GM12891 (cell line): ENCODE measurements around the gene PRRX2.

Experiments used
- PAX5 ChIP-seq: IDR thresholded peaks from 2 replicates; pipeline ENCODE4 v1.6.1; 2011; ENCODE audit warnings: low read length, moderate library complexity, mild to moderate bottlenecking; ENCODE audit not compliant: insufficient read depth, severe bottlenecking
- POLR2A ChIP-seq: IDR thresholded peaks from 2 replicates; pipeline ENCODE4 v1.6.1; 2011; ENCODE audit warnings: low read depth, low read length, control low read depth
- POLR2AphosphoS5 ChIP-seq: IDR thresholded peaks from 2 replicates; pipeline ENCODE4 v1.6.1; 2011; ENCODE audit warnings: low read depth, low read length, control low read depth
- POU2F2 ChIP-seq: IDR thresholded peaks from 2 replicates; pipeline ENCODE4 v1.6.1; 2011; ENCODE audit warnings: low read depth, mild to moderate bottlenecking, control low read depth, low read length, moderate library complexity
- SPI1 ChIP-seq: IDR thresholded peaks from 2 replicates; pipeline ENCODE4 v1.6.1; 2011; ENCODE audit warnings: low read depth, low read length, control low read depth
- TAF1 ChIP-seq: IDR thresholded peaks from 2 replicates; pipeline ENCODE4 v1.6.1; 2011; ENCODE audit warnings: low read depth, low read length, control low read depth

DNA sequence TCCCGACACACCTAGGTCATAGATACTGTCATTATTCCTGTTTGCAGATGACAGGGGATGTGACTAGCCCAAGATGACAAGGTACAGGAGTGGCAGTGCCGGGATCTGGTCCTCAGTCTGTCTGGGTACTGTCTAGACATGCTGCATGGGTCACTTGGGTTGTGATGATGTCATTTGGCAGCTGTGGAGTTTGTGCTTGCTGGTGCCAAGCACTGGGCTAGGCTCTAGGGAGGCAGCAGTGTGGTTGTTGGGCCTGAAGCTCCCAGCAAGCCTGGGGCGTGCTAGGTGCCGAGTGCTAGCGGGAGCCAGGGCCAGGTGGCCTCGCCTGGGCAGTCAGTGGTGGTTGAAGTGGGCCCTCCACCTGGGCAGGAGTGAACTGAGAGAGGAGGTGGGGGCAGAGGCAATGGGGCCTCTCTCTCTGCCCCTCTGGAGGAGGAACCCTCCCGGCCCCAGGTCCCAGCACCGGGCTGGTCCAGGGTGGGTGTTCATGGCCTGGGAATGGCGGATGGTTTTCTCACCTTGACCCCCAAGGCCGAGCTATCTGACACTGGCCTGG lies 14.7 kb upstream of the PRRX2 start:
- TF ChIP-seq POLR2AphosphoS5 (no peak), POLR2A (no peak), PAX5 (no peak), TAF1 (no peak), SPI1 (no peak), POU2F2 (no peak)
